Right lobe of liver (tissue), 4 donors: ENCODE data around the gene TOM1L2.
"Not testable (repeated sequence)": the region's sequence is repeated elsewhere in the genome, so short reads cannot be mapped to it uniquely, and the experiment has no call there.

ENCODE experiments used
- CTCF ChIP-seq, 4 donors: fragments of 200-600 bp in 3 of 4; fragments of 450-650 bp in 1 of 4; IDR thresholded peaks; one replicate each; pipeline versions ENCODE4 v1.5.1 to v1.8.0; 2016 to 2022; ENCODE audit warnings: antibody characterized with exemption in 4 of 4, mild to moderate bottlenecking in 2 of 4
- POLR2A ChIP-seq: fragments of 450-650 bp; IDR thresholded peaks from one replicate; pipeline ENCODE4 v1.6.1; 2017; ENCODE audit warnings: antibody characterized with exemption, mild to moderate bottlenecking
- donor health status: DM: no; HTN: no; CAD: no.
- donor health status: DM: no; HTN: no; CAD: no.
- donor health status: DM: no; HTN: yes; CAD: no.

- TF ChIP-seq POLR2A; CTCF (IDR thresholded peaks at IDR 0.05): not testable (repeated sequence)
These were observed 59.9 kb downstream of the TOM1L2 start for GRCh38 chr17:17912336-17912735.
